Tibial artery (tissue), 4 donors: ENCODE data around the gene SPSB1.
A peak's percentile ranks its signal among the peaks of the same experiment; 100 is the strongest.

Experiments used
- DNase-seq, 2 donors: peaks; one replicate each; pipeline ENCODE4 v3.0.0-alpha.2; 2019
- H3K27ac ChIP-seq, 2 donors: fragments of 200-600 bp; sonication (generic) in 1 of 2; 1 replicate in 1 of 2; 2 replicates in 1 of 2; pipeline ENCODE4 v1.5.1; 2018 to 2019; ENCODE audit warnings: mild to moderate bottlenecking in 1 of 2
- H3K27me3 ChIP-seq, 2 donors: fragments of 200-600 bp; sonication (generic) in 1 of 2; one replicate each; pipeline versions ENCODE4 v1.5.1 to v1.6.0; 2016 to 2019
- H3K36me3 ChIP-seq, 3 donors: fragments of 200-600 bp; sonication (generic) in 2 of 3; one replicate each; pipeline ENCODE4 v1.5.1; 2016 to 2019; ENCODE audit warnings: mild to moderate bottlenecking in 2 of 3
- H3K4me1 ChIP-seq, 4 donors: fragments of 200-600 bp; sonication (generic) in 2 of 4; 1 replicate in 3 of 4; 2 replicates in 1 of 4; pipeline ENCODE4 v1.5.1; 2016 to 2019
- H3K4me3 ChIP-seq, 2 donors: fragments of 200-600 bp; sonication (generic) in 1 of 2; 1 replicate in 1 of 2; 2 replicates in 1 of 2; pipeline ENCODE4 v1.5.1; 2018 to 2019; ENCODE audit warnings: mild to moderate bottlenecking in 2 of 2
- H3K9me3 ChIP-seq, 3 donors: fragments of 200-600 bp; sonication (generic) in 1 of 3; one replicate each; pipeline ENCODE4 v1.5.1; 2016 to 2019
- intact Hi-C: fragments of 100-400 bp; cut with DNase I; formaldehyde crosslinking; loops from one replicate; pipeline ENCODE4 v1.15.0; 2023; ENCODE audit warnings: low total_unique reads
- TF ChIP-seq, protein P1 (sequence below), 2 experiments: fragments of 200-600 bp in 1 of 2; fragments of 450-650 bp in 1 of 2; IDR thresholded peaks; one replicate each; pipeline ENCODE4 v1.5.1; 2017 to 2019; ENCODE audit warnings: antibody characterized with exemption in 2 of 2, mild to moderate bottlenecking in 1 of 2, moderate library complexity in 1 of 2

Gene SPSB1

DNA sequence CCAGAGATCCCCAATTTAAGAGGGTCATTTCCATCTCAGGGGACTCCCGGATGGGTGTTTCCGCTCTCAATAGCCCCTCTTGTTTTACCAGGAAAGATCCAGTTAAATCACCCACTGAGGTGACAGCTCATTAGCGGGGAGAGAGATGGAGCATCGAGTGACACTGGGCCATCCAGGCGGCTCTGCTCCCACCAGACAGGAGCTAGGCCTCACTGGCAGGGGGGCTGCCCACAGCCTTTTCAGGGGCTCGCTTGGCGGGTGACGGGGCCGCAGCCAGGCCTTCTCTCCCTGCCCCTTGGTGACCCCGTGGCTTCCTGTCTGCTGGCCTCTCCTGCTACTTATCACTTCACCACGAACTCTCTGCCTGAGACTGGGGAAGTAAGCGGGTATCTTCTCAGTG lies 26.7 kb upstream of the SPSB1 start:
- TF ChIP-seq, protein P1, sequence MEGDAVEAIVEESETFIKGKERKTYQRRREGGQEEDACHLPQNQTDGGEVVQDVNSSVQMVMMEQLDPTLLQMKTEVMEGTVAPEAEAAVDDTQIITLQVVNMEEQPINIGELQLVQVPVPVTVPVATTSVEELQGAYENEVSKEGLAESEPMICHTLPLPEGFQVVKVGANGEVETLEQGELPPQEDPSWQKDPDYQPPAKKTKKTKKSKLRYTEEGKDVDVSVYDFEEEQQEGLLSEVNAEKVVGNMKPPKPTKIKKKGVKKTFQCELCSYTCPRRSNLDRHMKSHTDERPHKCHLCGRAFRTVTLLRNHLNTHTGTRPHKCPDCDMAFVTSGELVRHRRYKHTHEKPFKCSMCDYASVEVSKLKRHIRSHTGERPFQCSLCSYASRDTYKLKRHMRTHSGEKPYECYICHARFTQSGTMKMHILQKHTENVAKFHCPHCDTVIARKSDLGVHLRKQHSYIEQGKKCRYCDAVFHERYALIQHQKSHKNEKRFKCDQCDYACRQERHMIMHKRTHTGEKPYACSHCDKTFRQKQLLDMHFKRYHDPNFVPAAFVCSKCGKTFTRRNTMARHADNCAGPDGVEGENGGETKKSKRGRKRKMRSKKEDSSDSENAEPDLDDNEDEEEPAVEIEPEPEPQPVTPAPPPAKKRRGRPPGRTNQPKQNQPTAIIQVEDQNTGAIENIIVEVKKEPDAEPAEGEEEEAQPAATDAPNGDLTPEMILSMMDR (IDR thresholded peaks at IDR 0.05) = no peak
- Histone ChIP-seq H3K27ac (peak overlapping the region; percentile 20 to 24), H3K36me3 (peaks cover 50 to 87% (median 52%) of the 10 kb centered on the region in 3 donors), H3K4me3 (no peak overlapping the region), H3K27me3 (no peaks in the 10 kb centered on the region), H3K9me3 (no peaks in the 10 kb centered on the region), H3K4me1 (peaks cover 0 to 12% (median 5%) of the 10 kb centered on the region in 4 donors)
- no peak for DNase-seq
- intact Hi-C loops = loop anchor here (5.0 kb wide), 1 partner anchor 191 kb away; no protein-coding TSS in a partner anchor

DNA sequence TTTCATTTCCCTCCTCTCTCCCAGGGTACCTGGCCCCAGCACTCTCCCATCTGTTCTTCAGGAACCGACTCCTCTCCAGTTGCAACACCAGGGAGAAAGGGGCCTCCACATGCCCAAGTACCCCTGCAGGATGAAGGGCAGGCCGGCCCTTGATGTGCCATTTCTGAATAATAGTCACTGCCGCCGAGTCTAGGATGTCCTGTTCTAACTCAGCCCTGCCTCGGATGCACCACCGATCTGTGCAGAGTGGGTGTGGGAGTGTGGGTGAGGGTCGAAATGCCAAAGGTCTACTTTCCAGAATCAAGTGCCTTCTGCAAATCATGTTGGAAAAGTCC lies 25.4 kb upstream of the SPSB1 start:
- H3K9me3 ChIP-seq = no peaks in the 10 kb centered on the region
- peaks cover 47 to 91% (median 49%) of the 10 kb centered on the region in 3 donors for H3K36me3 ChIP-seq
- no peaks in the 10 kb centered on the region for H3K27me3 ChIP-seq
- no peak overlapping the region for H3K4me3 ChIP-seq
- H3K4me1 ChIP-seq = peaks cover 0 to 12% (median 5%) of the 10 kb centered on the region in 4 donors
- intact Hi-C loops = loop anchor here (5.0 kb wide), 1 partner anchor 190 kb away; no protein-coding TSS in a partner anchor
- no peak for DNase-seq
- H3K27ac ChIP-seq = peak overlapping the region in 1 of 2 donors; percentile 20
- TF ChIP-seq, protein P1 (IDR thresholded peaks at IDR 0.05) = no peak

DNA sequence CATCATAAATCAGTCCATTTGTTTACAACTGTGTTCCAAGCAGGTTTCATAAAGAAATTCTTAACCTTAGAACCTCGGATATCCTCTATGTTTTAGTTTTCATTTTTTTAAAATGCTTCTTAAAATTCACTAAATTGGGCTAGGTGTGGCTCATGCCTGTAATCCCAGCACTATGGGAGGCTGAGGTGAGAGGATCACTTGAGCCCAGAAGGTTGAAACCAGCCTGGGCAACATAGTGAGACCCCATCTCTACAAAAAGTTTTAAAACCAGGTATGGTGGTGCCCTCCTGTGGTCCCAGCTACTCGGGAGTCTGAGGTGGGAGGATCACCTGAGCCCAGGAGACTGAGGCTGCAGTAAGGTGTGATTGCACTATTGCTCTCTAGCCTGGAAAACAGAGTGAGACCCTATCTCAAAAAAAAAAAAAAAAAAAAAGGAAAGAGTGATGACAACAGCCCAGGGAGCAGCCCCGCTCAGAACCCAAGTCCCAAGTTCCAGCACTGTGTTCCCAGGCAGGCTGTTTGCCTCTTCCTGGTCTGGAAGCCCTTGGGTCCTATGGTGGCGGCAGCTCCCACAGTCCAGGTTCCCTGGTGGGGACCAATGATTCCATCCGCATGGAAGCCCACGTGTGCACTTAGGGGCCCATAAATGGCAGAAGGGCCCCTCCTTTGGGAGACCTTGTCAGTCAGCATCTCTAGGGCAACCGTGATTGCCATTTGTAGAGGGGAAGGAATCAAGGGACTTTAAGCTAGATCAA lies 24.7 kb upstream of the SPSB1 start:
- H3K4me3 ChIP-seq = no peak overlapping the region
- H3K27me3 ChIP-seq = no peaks in the 10 kb centered on the region
- H3K4me1 ChIP-seq = peaks cover 0 to 12% (median 5%) of the 10 kb centered on the region in 4 donors
- TF ChIP-seq, protein P1 (IDR thresholded peaks at IDR 0.05) = no peak
- no peaks in the 10 kb centered on the region for H3K9me3 ChIP-seq
- no peak overlapping the region for H3K27ac ChIP-seq
- intact Hi-C loops = loop anchor here (5.0 kb wide), 1 partner anchor 189 kb away; no protein-coding TSS in a partner anchor
- no peak for DNase-seq
- H3K36me3 ChIP-seq = peaks cover 40 to 88% (median 42%) of the 10 kb centered on the region in 3 donors

DNA sequence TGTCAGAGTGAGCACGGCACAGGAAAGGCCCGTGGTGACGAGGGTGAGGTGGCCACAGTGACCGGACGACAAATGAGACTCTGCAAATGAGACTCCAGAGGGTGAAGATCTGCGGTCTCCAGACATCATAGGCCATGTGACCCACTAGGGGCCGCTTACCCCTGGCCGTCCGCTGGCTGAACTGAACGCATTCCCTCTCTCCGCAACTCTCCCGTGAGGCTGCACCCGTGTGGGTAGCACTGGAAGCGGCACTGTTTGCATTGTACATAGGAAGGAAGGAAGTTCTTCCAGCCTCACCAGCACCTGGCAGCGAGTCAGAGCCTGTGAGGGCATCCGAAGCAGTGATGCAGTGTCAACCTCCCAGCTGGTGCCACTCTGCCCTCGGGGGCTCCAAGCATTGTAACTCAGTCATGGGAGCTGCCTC lies 23.6 kb upstream of the SPSB1 start:
- Histone ChIP-seq H3K36me3 (peaks cover 29 to 78% (median 33%) of the 10 kb centered on the region in 3 donors), H3K27ac (no peak overlapping the region), H3K4me3 (no peak overlapping the region), H3K4me1 (peaks cover 0 to 12% (median 5%) of the 10 kb centered on the region in 4 donors), H3K27me3 (no peaks in the 10 kb centered on the region), H3K9me3 (no peaks in the 10 kb centered on the region)
- intact Hi-C loops = loop anchor here (5.0 kb wide), 1 partner anchor 188 kb away; no protein-coding TSS in a partner anchor
- TF ChIP-seq, protein P1 (IDR thresholded peaks at IDR 0.05) = no peak
- no peak for DNase-seq

DNA sequence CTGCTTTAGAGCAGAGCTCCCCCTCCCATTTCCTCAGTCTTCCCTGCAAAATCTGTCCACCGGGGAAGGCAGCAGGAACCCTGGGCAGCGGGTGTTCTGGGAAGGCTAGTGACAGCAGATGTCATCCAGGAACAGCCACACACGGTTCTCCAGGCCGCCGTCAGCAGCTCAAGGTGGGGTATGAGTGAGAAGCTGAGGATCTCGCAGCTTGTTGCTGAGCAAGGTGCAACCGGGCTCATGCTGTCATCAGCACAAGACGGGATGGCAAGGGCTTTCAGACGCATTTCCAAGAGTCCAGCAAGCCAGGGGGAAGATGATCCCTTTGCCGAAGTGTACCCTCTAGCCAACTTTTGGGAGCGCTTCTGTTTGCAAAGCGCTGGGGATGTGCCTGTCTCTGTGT lies 23.0 kb upstream of the SPSB1 start:
- no peak for DNase-seq
- Histone ChIP-seq H3K27ac (no peak overlapping the region), H3K27me3 (no peaks in the 10 kb centered on the region), H3K9me3 (no peaks in the 10 kb centered on the region), H3K4me1 (peaks cover 0 to 12% (median 5%) of the 10 kb centered on the region in 4 donors), H3K4me3 (no peak overlapping the region), H3K36me3 (peaks cover 23 to 71% (median 26%) of the 10 kb centered on the region in 3 donors)
- TF ChIP-seq, protein P1 (IDR thresholded peaks at IDR 0.05) = no peak
- intact Hi-C loops = loop anchor here (5.0 kb wide), 2 partner anchors 188 to 218 kb away; no protein-coding TSS in a partner anchor
